Measurements from ENCODE around the gene TCEA3. TPM values are rescaled to one million over a fixed set of nuclear protein-coding genes. Genes with fewer than 3 reads are reported as not detected.
A peak's percentile ranks its signal among the peaks of the same experiment; 100 is the strongest.

The TCEA3 gene
- total and polyA plus RNA-seq, 2 experiments from 2014 or later = not detected

DNA sequence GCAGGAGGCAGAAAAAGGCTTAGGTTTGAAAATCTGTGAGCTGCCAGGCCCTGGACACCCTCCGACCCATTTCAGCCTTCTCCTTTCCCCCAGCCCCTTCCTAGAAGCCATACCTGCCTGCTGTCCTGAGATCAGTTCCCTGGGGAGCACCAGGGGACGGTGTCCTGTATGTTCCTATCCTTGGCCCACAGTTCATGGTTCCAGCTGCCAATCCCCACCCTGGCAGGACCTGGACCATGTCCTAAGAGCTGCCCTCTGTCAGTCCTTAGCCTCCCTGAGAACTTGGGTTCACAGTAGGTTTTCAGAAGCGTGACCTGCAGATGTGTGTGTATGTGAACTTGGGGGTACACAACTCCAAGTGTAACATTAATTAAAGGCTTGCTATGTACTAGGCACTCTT, 3.8 kb downstream of the TCEA3 start (continued):
- no peak for TF ChIP-seq STAT1 (IDR thresholded peaks at IDR 0.05; ENCODE audit: unreplicated experiment)
- TF ChIP-seq, protein P1, sequence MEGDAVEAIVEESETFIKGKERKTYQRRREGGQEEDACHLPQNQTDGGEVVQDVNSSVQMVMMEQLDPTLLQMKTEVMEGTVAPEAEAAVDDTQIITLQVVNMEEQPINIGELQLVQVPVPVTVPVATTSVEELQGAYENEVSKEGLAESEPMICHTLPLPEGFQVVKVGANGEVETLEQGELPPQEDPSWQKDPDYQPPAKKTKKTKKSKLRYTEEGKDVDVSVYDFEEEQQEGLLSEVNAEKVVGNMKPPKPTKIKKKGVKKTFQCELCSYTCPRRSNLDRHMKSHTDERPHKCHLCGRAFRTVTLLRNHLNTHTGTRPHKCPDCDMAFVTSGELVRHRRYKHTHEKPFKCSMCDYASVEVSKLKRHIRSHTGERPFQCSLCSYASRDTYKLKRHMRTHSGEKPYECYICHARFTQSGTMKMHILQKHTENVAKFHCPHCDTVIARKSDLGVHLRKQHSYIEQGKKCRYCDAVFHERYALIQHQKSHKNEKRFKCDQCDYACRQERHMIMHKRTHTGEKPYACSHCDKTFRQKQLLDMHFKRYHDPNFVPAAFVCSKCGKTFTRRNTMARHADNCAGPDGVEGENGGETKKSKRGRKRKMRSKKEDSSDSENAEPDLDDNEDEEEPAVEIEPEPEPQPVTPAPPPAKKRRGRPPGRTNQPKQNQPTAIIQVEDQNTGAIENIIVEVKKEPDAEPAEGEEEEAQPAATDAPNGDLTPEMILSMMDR (conservative IDR thresholded peaks at IDR 0.05; ENCODE audit: low read depth in 2 of 2) = no peak
- TF ChIP-seq EZH2 (IDR thresholded peaks at IDR 0.05; ENCODE audit: low read depth, unreplicated experiment) = no peak
- no peak for TF ChIP-seq EZH2phosphoT487 (IDR thresholded peaks at IDR 0.05; ENCODE audit: unreplicated experiment)
- no peak for TF ChIP-seq NANOG (IDR thresholded peaks at IDR 0.05; ENCODE audit: borderline replicate concordance)
- no peak for TF ChIP-seq CREB1 (CRISPR knock-in tag; IDR thresholded peaks at IDR 0.05; ENCODE audit: low read depth)

DNA sequence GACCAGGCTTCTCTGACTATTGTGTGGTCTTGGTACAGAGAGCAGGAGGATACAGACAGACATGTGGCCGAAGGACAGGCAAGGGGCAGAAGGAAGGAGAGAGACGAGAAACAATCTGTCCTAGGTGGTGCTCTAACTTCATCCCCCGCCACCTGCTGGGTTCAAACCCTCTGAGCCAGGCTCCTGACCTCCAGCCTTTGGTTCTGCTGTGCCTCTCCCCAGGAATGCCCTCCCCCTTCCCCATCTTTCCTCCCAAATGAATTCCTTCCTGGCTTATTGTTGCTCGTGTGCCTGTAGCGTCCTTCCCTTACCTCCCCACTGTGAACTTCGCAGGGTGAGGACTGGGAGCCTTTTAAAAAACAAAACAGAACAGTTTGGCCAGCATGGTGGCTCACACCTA, 5.4 kb downstream of the TCEA3 start:
- no peaks in the 10 kb centered on the region for H3K9me2 ChIP-seq (ENCODE audit: insufficient read depth)
- H3K36me3 ChIP-seq (ENCODE audit: insufficient read depth) = no peaks in the 10 kb centered on the region
- H3K4me2 ChIP-seq = no peak overlapping the region
- H3F3A ChIP-seq (replicated peaks; ENCODE audit: low read depth) = 0 out of 2 replicates have a peak, but pooled peaks cover 7% of the 10 kb centered on the region
- H3K27me3 ChIP-seq (ENCODE audit: insufficient read depth) = peaks cover 100% of the 10 kb centered on the region
- H4K20me1 ChIP-seq (replicated peaks; ENCODE audit: insufficient read depth) = peaks cover 28% of the 10 kb centered on the region
- H2AFZ ChIP-seq = no peak overlapping the region
- H3K27me3 Mint-ChIP-seq (ENCODE audit: insufficient read depth, low read depth, poor library complexity) = peaks cover 96% of the 10 kb centered on the region
- H3K4me1 ChIP-seq (ENCODE audit: insufficient read depth) = no peaks in the 10 kb centered on the region
- TF ChIP-seq JUNB (IDR thresholded peaks at IDR 0.05; ENCODE audit: unreplicated experiment) = no peak
- TF ChIP-seq POLR2AphosphoS5 (IDR thresholded peaks at IDR 0.05; ENCODE audit: low read depth) = peak; percentile 21; the same call in 1 of the 2 replicates
- no peaks in the 10 kb centered on the region for H3K36me3 Mint-ChIP-seq (ENCODE audit: low read depth)
- H3K79me2 ChIP-seq (replicated peaks; ENCODE audit: insufficient read depth) = no peaks in the 10 kb centered on the region
- no peak overlapping the region for H3K27ac ChIP-seq (ENCODE audit: low read depth)
- peak; percentile 55 for ATAC-seq
- H3K4me3 Mint-ChIP-seq = no peak overlapping the region
- no peak overlapping the region for H3K27ac Mint-ChIP-seq
- no peak overlapping the region for H3K4me3 ChIP-seq
- no peaks in the 10 kb centered on the region for H3K9me3 Mint-ChIP-seq
- peak; percentile 74 for DNase-seq (ENCODE audit: low spot score)
- H3K4me1 Mint-ChIP-seq = peaks cover 7% of the 10 kb centered on the region; the same call in 2 of the 3 replicates

DNA sequence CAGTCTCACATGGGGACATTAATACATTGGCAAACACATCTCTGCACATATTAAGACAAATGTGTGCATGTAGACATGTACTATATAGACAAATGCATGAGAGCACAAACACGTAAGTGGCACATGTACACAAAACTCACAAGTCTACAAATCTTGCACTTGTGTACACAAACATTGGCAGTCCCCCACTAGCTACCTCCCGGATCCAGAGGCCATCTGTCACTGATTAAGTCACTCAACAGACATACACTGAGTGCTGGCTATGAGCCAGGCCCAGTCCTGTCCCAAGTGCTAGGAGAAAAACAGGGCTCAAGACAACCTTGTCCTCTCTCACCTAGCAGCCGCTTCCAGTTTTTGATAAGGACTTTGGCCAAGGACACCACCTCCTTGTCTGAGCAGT, 7.0 kb downstream of the TCEA3 start:
- H3K27me3 Mint-ChIP-seq (ENCODE audit: insufficient read depth, low read depth, poor library complexity) = peaks cover 83% of the 10 kb centered on the region
- H3K4me3 ChIP-seq = no peak overlapping the region
- peaks cover 99% of the 10 kb centered on the region for H3K27me3 ChIP-seq (ENCODE audit: insufficient read depth)
- no peak for TF ChIP-seq EZH2phosphoT487 (IDR thresholded peaks at IDR 0.05; ENCODE audit: unreplicated experiment)
- TF ChIP-seq STAT1 (IDR thresholded peaks at IDR 0.05; ENCODE audit: unreplicated experiment) = no peak
- TF ChIP-seq ZNF331 (CRISPR knock-in tag; IDR thresholded peaks at IDR 0.05; ENCODE audit: low read depth) = no peak
- no peak overlapping the region for H3K4me2 ChIP-seq
- no peaks in the 10 kb centered on the region for H3K9me2 ChIP-seq (ENCODE audit: insufficient read depth)
- DNase-seq (ENCODE audit: low spot score) (no peak), ATAC-seq (no peak)
- H3K36me3 Mint-ChIP-seq (ENCODE audit: low read depth) = no peaks in the 10 kb centered on the region
- H3K79me2 ChIP-seq (replicated peaks; ENCODE audit: insufficient read depth) = no peaks in the 10 kb centered on the region
- no peak overlapping the region for H2AFZ ChIP-seq
- H3K4me1 ChIP-seq (ENCODE audit: insufficient read depth) = no peaks in the 10 kb centered on the region
- H3K4me3 Mint-ChIP-seq = no peak overlapping the region
- H3F3A ChIP-seq (replicated peaks; ENCODE audit: low read depth) = no peaks in the 10 kb centered on the region
- peaks cover 5% of the 10 kb centered on the region; the same call in 1 of the 3 replicates for H3K4me1 Mint-ChIP-seq
- no peaks in the 10 kb centered on the region for H3K36me3 ChIP-seq (ENCODE audit: insufficient read depth)
- H3K27ac ChIP-seq (ENCODE audit: low read depth) = no peak overlapping the region
- no peak overlapping the region for H3K27ac Mint-ChIP-seq
- H4K20me1 ChIP-seq (replicated peaks; ENCODE audit: insufficient read depth) = peaks cover 19% of the 10 kb centered on the region
- H3K9me3 Mint-ChIP-seq = no peaks in the 10 kb centered on the region
